ENCODE results near the gene SSX1. TPM values are rescaled to one million over a fixed set of nuclear protein-coding genes. Genes with fewer than 3 reads are reported as not detected.

The SSX1 gene, protein sequence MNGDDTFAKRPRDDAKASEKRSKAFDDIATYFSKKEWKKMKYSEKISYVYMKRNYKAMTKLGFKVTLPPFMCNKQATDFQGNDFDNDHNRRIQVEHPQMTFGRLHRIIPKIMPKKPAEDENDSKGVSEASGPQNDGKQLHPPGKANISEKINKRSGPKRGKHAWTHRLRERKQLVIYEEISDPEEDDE
- not detected in 2 replicates for total RNA-seq

DNA sequence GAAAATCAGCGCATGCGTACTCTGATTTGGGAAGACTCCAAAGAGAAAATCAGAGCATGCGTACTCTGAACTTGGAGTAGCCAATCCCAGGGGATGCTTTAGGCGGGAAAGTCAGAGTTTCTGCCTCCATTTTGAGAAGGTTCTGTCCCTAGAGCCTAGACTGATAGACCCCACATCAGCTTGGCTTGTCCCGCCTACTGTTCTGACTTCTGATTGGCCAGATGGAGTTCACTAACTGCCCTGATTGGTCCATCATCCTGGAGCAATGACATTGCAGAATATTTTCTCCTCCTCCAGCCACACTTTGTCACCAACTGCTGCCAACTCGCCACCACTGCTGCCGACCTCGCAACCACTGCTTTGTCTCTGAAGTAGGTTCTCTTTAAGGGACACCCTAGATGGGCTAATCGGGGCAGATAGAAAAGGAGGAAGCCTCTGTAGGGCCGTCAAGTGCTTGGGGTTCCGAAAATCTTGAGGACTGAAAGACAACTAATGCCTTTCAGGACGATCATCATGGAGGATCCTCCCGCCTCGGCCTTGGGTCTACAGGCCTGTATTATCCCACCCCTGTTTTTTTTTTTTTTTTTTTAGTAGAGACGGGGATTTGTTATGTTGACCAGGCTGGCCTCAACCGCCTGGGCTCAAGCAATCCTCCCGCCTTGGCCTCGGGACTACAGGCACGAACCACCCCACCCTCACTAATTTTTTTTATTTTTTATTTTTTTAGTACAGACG is at the start of gene SSX1:
Gene SSX1 (plus strand): TSS at position 331 of the 735 bp plus-strand sequence. CDS start 1,850 bp downstream, outside the sequence.

Small RNA genes lying within 50 kb of the gene (small RNA-seq; reads per million reads assigned to genes)
- gene AC245047.3 = not detected
- gene AC245047.4 = not detected
- gene RNA5SP503 = not detected

Other genes starting within 250 kb of the SSX1 start
- gene SPACA5, start 248.4 kb upstream of the SSX1 start, total RNA-seq = not detected in 2 replicates
- gene ZNF630, start 183.8 kb upstream of the SSX1 start, total RNA-seq = 1.5 and 2.1 TPM in 2 replicates
- not detected in 2 replicates for gene SPACA5B, start 124.8 kb upstream of the SSX1 start, total RNA-seq
- gene SSX5, start 58.6 kb upstream of the SSX1 start, total RNA-seq = not detected in 2 replicates
- gene SSX3, start 101.3 kb downstream of the SSX1 start, total RNA-seq = not detected in 2 replicates
- not detected in 2 replicates for gene SSX4, start 128.1 kb downstream of the SSX1 start, total RNA-seq
- gene SSX4B, start 156.6 kb downstream of the SSX1 start, total RNA-seq = not detected in 2 replicates
- 34.4 and 38.5 TPM in 2 replicates for gene SLC38A5, start 214.9 kb downstream of the SSX1 start, total RNA-seq
- gene FTSJ1, start 220.8 kb downstream of the SSX1 start, total RNA-seq = 76.1 and 84.4 TPM in 2 replicates

All from hair follicle dermal papilla cell (primary cell).